Upper lobe of right lung (tissue), 1 donor: Measurements from ENCODE around the gene DDX23. TPM values are rescaled to one million over a fixed set of nuclear protein-coding genes. Genes with fewer than 3 reads are reported as not detected.

ENCODE experiments used
- ATAC-seq: fragments of 200-7000 bp; cut with Tn5 transposase; one replicate; pipeline ENCODE4 v1.9.1; 2020; ENCODE audit warnings: mild to moderate bottlenecking, moderate library complexity
- DNase-seq: peaks from one replicate; pipeline ENCODE4 v3.0.0-alpha.2; 2020
- H3K27ac ChIP-seq: fragments of 200-600 bp; one replicate; pipeline ENCODE4 v1.8.0; 2022
- H3K27me3 ChIP-seq: fragments of 200-600 bp; one replicate; pipeline ENCODE4 v1.8.0; 2022; ENCODE audit warnings: mild to moderate bottlenecking
- H3K36me3 ChIP-seq: fragments of 200-600 bp; one replicate; pipeline ENCODE4 v1.8.0; 2022
- H3K4me1 ChIP-seq: fragments of 200-600 bp; one replicate; pipeline ENCODE4 v1.8.0; 2022
- H3K4me3 ChIP-seq: fragments of 200-600 bp; one replicate; pipeline ENCODE4 v1.8.0; 2022; ENCODE audit warnings: mild to moderate bottlenecking
- H3K9me3 ChIP-seq: fragments of 200-600 bp; one replicate; pipeline ENCODE4 v1.8.0; 2022
- intact Hi-C: fragments of 100-400 bp; cut with DNase I; formaldehyde crosslinking; loops from one replicate; pipeline ENCODE4 v1.11.0; 2022
- total RNA-seq: library from RNA; stranded (reverse); fragmentation: NEBNext Ultra II Directional; extraction: Animal tissue kit (Norgen Biotek cat#: 25700); gene quantifications from one replicate; pipeline ENCODE4 v1.2.1, GENCODE V29; 2021
- TF ChIP-seq, protein P1 (sequence below): fragments of 200-600 bp; IDR thresholded peaks from one replicate; pipeline ENCODE4 v1.8.0; 2022; ENCODE audit warnings: antibody characterized with exemption
- donor health status: DM: no; HTN: yes; CAD: no; lungs with severe emphysema.

The DDX23 gene
- total RNA-seq, 1 donor from 2014 or later: 77.2 TPM

- no peak for DNase-seq
- intact Hi-C loops: no loop called here
Measured at GRCh38 chr12:48868451-48868850, 16.5 kb upstream of the DDX23 start.

GRCh38 chr12:48866052-48866711, 14.2 kb upstream of the DDX23 start:
- intact Hi-C loops: no loop called here
- H3K27ac ChIP-seq: no peak overlapping the region
- H3K4me1 ChIP-seq: peaks cover 8% of the 10 kb centered on the region
- DNase-seq (no peak), ATAC-seq (peak; percentile 19)
- TF ChIP-seq, protein P1, sequence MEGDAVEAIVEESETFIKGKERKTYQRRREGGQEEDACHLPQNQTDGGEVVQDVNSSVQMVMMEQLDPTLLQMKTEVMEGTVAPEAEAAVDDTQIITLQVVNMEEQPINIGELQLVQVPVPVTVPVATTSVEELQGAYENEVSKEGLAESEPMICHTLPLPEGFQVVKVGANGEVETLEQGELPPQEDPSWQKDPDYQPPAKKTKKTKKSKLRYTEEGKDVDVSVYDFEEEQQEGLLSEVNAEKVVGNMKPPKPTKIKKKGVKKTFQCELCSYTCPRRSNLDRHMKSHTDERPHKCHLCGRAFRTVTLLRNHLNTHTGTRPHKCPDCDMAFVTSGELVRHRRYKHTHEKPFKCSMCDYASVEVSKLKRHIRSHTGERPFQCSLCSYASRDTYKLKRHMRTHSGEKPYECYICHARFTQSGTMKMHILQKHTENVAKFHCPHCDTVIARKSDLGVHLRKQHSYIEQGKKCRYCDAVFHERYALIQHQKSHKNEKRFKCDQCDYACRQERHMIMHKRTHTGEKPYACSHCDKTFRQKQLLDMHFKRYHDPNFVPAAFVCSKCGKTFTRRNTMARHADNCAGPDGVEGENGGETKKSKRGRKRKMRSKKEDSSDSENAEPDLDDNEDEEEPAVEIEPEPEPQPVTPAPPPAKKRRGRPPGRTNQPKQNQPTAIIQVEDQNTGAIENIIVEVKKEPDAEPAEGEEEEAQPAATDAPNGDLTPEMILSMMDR: no peak
- no peaks in the 10 kb centered on the region for H3K36me3 ChIP-seq
- no peaks in the 10 kb centered on the region for H3K9me3 ChIP-seq
- H3K27me3 ChIP-seq: no peaks in the 10 kb centered on the region
- H3K4me3 ChIP-seq: peak overlapping the region; percentile 57

More at GRCh38 chr12:48868451-48868850, 16.5 kb upstream of the DDX23 start:
- Histone ChIP-seq H3K4me1 (peaks cover 8% of the 10 kb centered on the region), H3K9me3 (no peaks in the 10 kb centered on the region), H3K36me3 (no peaks in the 10 kb centered on the region), H3K27me3 (no peaks in the 10 kb centered on the region), H3K4me3 (no peak overlapping the region), H3K27ac (no peak overlapping the region)
- TF ChIP-seq, protein P1: no peak
- no peak for ATAC-seq

- Histone ChIP-seq H3K4me1 (peaks cover 8% of the 10 kb centered on the region), H3K36me3 (no peaks in the 10 kb centered on the region), H3K4me3 (peak within 1 kb of the TSS; percentile 57), H3K27ac (no peak within 1 kb of the TSS), H3K9me3 (no peaks in the 10 kb centered on the region), H3K27me3 (no peaks in the 10 kb centered on the region)
- TF ChIP-seq, protein P1: peak; percentile 20
- DNase-seq (peak; percentile 87), ATAC-seq (peak; percentile 97)
- intact Hi-C loops: no loop called here
Measured at GRCh38 chr12:48865281-48866051, 13.5 kb upstream of the DDX23 start, which contains the start of gene RND1. RND1 (minus strand) TSS chr12:48865870; CDS start chr12:48865767, 103 bp downstream.

DNA sequence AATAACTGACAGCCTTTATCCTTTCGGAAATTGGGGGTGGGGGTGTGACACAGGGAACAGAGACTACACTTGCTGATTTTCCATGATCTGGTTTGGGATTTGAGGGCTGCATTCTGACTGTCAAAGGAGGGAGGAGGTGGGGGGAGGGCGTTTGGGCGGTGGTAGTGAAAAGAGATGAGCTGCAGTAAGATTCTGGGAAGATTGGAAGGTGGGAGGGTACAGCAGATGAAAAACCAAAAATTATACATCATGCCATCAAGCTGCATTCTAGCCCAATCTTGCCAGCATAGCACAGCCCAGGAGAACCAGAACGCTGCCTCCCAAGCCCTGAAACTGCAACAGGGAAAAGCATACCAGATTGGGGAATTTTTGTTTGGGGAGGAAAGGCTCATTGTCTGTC, 11.3 kb upstream of the DDX23 start:
- no peak for ATAC-seq
- no peak overlapping the region for H3K4me3 ChIP-seq

GRCh38 chr12:48862760-48863159, 10.8 kb upstream of the DDX23 start:
- H3K27ac ChIP-seq: no peak overlapping the region
- ATAC-seq (no peak), DNase-seq (no peak)
- intact Hi-C loops: no loop called here
- H3K9me3 ChIP-seq: no peaks in the 10 kb centered on the region
- H3K36me3 ChIP-seq: no peaks in the 10 kb centered on the region
- TF ChIP-seq, protein P1: no peak
- H3K4me3 ChIP-seq: no peak overlapping the region
- no peaks in the 10 kb centered on the region for H3K27me3 ChIP-seq
- H3K4me1 ChIP-seq: peaks cover 8% of the 10 kb centered on the region

More for the DNA sequence above, 11.3 kb upstream of the DDX23 start:
- TF ChIP-seq, protein P1: no peak
- Histone ChIP-seq H3K27me3 (no peaks in the 10 kb centered on the region), H3K27ac (no peak overlapping the region), H3K4me1 (peaks cover 8% of the 10 kb centered on the region), H3K36me3 (no peaks in the 10 kb centered on the region), H3K9me3 (no peaks in the 10 kb centered on the region)
- no peak for DNase-seq
- intact Hi-C loops: no loop called here
